Naive thymus-derived CD4-positive, alpha-beta T cell (primary cell): Measurements from ENCODE around the gene TMPRSS7. TPM values are rescaled to one million over a fixed set of nuclear protein-coding genes. Genes with fewer than 3 reads are reported as not detected.

Experiments used
- ATAC-seq: fragments of 150-1000 bp; cut with Tn5 transposase; 2 replicates; pipeline ENCODE4 v1.10.0; 2021; ENCODE audit warnings: mild to moderate bottlenecking, moderate library complexity
- CTCF ChIA-PET: fragments of 350-600 bp; sonication (Branson Sonifier 250); formaldehyde crosslinking; loops from one replicate; lab custom pipeline; 2021; ENCODE audit warnings: antibody characterized with exemption; lab: Charles Lee
- POLR2A ChIA-PET: fragments of 350-600 bp; sonication (Branson Sonifier 250); formaldehyde crosslinking; loops from one replicate; lab custom pipeline; 2021; ENCODE audit warnings: antibody characterized with exemption, inconsistent platforms; lab: Charles Lee
- DNase-seq, 9 donors: peaks; one replicate each; pipeline versions ENCODE4 v3.0.0 to v3.0.0-alpha.2; 2020 to 2022; ENCODE audit warnings: mixed read lengths in 1 of 9
- H3K27ac ChIP-seq: one replicate; pipeline ENCODE4 v1.7.0; 2013; ENCODE audit warnings: mild to moderate bottlenecking, low read depth, low read length, moderate library complexity
- H3K27me3 ChIP-seq, 2 donors: one replicate each; pipeline ENCODE4 v1.7.0; 2013; ENCODE audit warnings: low read length in 2 of 2, mild to moderate bottlenecking in 2 of 2, moderate library complexity in 2 of 2; ENCODE audit not compliant: control insufficient read depth in 2 of 2, insufficient read depth in 2 of 2
- H3K36me3 ChIP-seq, 3 experiments: 1 replicate in 2 of 3; 2 replicates in 1 of 3; pipeline ENCODE4 v1.7.0; 2013; ENCODE audit warnings: low read length in 3 of 3, mild to moderate bottlenecking in 3 of 3, moderate library complexity in 1 of 3; ENCODE audit not compliant: insufficient read depth in 3 of 3, control insufficient read depth in 2 of 3
- H3K4me1 ChIP-seq, 2 donors: one replicate each; pipeline ENCODE4 v1.7.0; 2013; ENCODE audit warnings: low read length in 2 of 2, mild to moderate bottlenecking in 2 of 2, moderate library complexity in 1 of 2; ENCODE audit not compliant: control insufficient read depth in 2 of 2, insufficient read depth in 2 of 2
- H3K4me3 ChIP-seq: 2 replicates; pipeline ENCODE4 v1.7.0; 2013; ENCODE audit warnings: mild to moderate bottlenecking, low read length
- H3K9me3 ChIP-seq, 3 experiments: 1 replicate in 2 of 3; 2 replicates in 1 of 3; pipeline ENCODE4 v1.7.0; 2013; ENCODE audit warnings: low read length in 3 of 3; ENCODE audit not compliant: control insufficient read depth in 2 of 3
- H3K27ac Mint-ChIP-seq, 9 donors: one replicate each; pipeline ENCODE4 v1.8.0; 2020 to 2022; ENCODE audit warnings: mixed read lengths in 9 of 9, mild to moderate bottlenecking in 8 of 9, moderate library complexity in 5 of 9, inconsistent platforms in 2 of 9
- H3K27me3 Mint-ChIP-seq, 5 donors: one replicate each; pipeline ENCODE4 v1.8.0; 2021 to 2022; ENCODE audit warnings: mixed read lengths in 5 of 5, mild to moderate bottlenecking in 1 of 5
- H3K36me3 Mint-ChIP-seq, 5 donors: one replicate each; pipeline ENCODE4 v1.8.0; 2020 to 2022; ENCODE audit warnings: mixed read lengths in 5 of 5, mild to moderate bottlenecking in 3 of 5, inconsistent platforms in 1 of 5
- H3K4me1 Mint-ChIP-seq, 7 donors: one replicate each; pipeline ENCODE4 v1.8.0; 2020 to 2022; ENCODE audit warnings: mixed read lengths in 7 of 7, mild to moderate bottlenecking in 3 of 7, inconsistent platforms in 1 of 7
- H3K4me3 Mint-ChIP-seq, 10 donors: one replicate each; pipeline ENCODE4 v1.8.0; 2020 to 2022; ENCODE audit warnings: mild to moderate bottlenecking in 10 of 10, mixed read lengths in 10 of 10, moderate library complexity in 6 of 10, inconsistent platforms in 2 of 10
- H3K9me3 Mint-ChIP-seq, 11 donors: one replicate each; pipeline ENCODE4 v1.8.0; 2020 to 2022; ENCODE audit warnings: mixed read lengths in 11 of 11, mild to moderate bottlenecking in 4 of 11, inconsistent platforms in 1 of 11, moderate library complexity in 1 of 11
- intact Hi-C, 2 donors: fragments of 100-400 bp; cut with micrococcal nuclease; formaldehyde crosslinking; loops; one replicate each; pipeline ENCODE4 v1.15.1; 2023
- polyA plus RNA-seq, 2 donors: library from polyadenylated mRNA; unstranded; fragments of 300-500 nt; fragmentation: Illumina TruSeq; gene quantifications; one replicate each; pipeline ENCODE4 v1.2.3, GENCODE V29; 2021
- total RNA-seq, 6 experiments: library from RNA in 5 of 6; stranded (reverse) in 5 of 6; gene quantifications; 1 replicate in 5 of 6; 2 replicates in 1 of 6; pipeline ENCODE4 v1.2.3 and lab custom pipeline; 2021 to 2026

Gene TMPRSS7
- total and polyA plus RNA-seq, 7 experiments from 2014 or later = 0.09 TPM; not detected in 6

DNA sequence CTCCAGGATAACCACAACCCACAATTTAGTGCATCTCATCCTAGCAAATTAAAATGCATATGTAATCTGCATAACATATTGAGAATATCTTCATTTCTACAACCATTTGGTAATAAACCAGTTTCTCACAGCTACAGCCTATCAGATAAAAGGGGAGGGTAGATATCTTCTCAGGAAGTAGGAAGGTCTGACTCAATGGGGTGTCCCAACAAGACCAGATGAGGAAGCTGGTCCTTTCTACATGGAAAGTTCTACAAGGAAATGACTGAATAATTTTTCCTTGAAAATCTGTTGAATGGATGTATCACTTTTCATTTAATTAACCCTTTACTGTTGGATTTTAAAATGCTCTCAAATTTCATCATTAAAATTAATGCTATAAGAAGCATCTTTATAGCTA is 17.4 kb upstream of the TMPRSS7 start:
- Histone ChIP-seq H3K36me3 (no peaks in the 10 kb centered on the region), H3K4me1 (no peaks in the 10 kb centered on the region), H3K27ac (no peak overlapping the region), H3K27me3 (no peaks in the 10 kb centered on the region), H3K4me3 (no peak overlapping the region), H3K9me3 (no peaks in the 10 kb centered on the region)
- peaks cover 0 to 20% (median 10%) of the 10 kb centered on the region in 7 donors for H3K4me1 Mint-ChIP-seq
- no peaks in the 10 kb centered on the region for H3K27me3 Mint-ChIP-seq
- H3K36me3 Mint-ChIP-seq = no peaks in the 10 kb centered on the region
- DNase-seq = no peak
- ATAC-seq = no peak
- H3K4me3 Mint-ChIP-seq = no peak overlapping the region
- no peak overlapping the region for H3K27ac Mint-ChIP-seq
- H3K9me3 Mint-ChIP-seq = peaks cover 0 to 8% (median 2%) of the 10 kb centered on the region in 11 donors
- ChIA-PET CTCF (interaction anchor here (0.7 to 5.0 kb wide), 4 partner anchors 15 to 300 kb away, joined by 4 to 92 read pairs (median 6); no protein-coding TSS in a partner anchor), POLR2A (interaction anchor here (1.1 kb wide), 1 partner anchor 301 kb away, joined by 3 read pairs; no protein-coding TSS in a partner anchor)
- intact Hi-C loops = no loop called here

DNA sequence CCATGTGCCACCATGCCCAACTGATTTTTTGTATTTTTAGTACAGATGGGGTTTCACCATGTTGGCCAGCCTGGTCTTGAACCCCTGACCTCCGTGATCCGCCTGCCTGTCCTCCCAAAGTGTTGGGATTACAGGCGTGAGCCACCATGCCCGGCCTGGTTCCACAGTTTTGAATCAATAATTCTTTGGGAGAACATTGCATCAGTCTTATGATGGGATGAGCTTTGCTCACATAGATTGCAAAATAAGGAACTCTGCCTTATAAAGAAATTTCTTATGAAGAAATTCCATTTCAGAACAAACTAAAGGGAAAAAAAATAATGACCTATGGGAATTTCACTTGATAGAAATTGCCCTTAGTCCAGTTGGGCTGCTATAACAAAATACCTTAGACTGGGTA is 15.8 kb upstream of the TMPRSS7 start:
- no peaks in the 10 kb centered on the region for H3K27me3 ChIP-seq
- no peak overlapping the region for H3K4me3 Mint-ChIP-seq
- CTCF ChIA-PET = no interaction called here

DNA sequence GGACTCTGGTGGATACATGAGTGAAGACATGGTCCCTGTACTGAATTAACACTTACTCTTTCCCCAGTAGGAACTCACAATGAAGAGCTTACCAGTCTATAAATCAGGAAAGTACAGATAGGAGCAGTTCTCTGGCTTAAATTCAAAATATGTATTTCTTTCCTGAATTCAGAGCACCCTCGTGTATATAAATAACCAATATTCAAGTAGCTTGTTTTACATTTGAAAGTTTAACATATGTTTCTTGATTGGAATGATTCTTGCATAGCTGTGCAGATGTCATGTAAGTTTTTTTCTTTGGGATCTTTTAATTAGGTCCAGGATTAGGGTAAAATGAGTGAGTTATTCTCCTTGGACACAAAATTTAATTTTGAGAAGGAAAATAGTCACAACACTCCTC is 14.8 kb upstream of the TMPRSS7 start:
- Histone ChIP-seq H3K4me3 (no peak overlapping the region), H3K36me3 (no peaks in the 10 kb centered on the region), H3K27ac (no peak overlapping the region), H3K4me1 (no peaks in the 10 kb centered on the region), H3K9me3 (no peaks in the 10 kb centered on the region), H3K27me3 (no peaks in the 10 kb centered on the region)
- ATAC-seq (no peak), DNase-seq (no peak)
- ChIA-PET CTCF (interaction anchor here (0.8 kb wide), 1 partner anchor 302 kb away, joined by 4 read pairs; no protein-coding TSS in a partner anchor), POLR2A (interaction anchor here (0.6 kb wide), 1 partner anchor 20 kb away, joined by 3 read pairs; no protein-coding TSS in a partner anchor)
- peaks cover 0 to 2% (median 0%) of the 10 kb centered on the region in 7 donors for H3K4me1 Mint-ChIP-seq
- no peak overlapping the region for H3K27ac Mint-ChIP-seq
- H3K4me3 Mint-ChIP-seq = no peak overlapping the region
- H3K36me3 Mint-ChIP-seq = peaks cover 0 to 3% (median 0%) of the 10 kb centered on the region in 5 donors
- peaks cover 0 to 11% (median 3%) of the 10 kb centered on the region in 11 donors for H3K9me3 Mint-ChIP-seq
- intact Hi-C loops = no loop called here
- H3K27me3 Mint-ChIP-seq = no peaks in the 10 kb centered on the region

More for the DNA sequence above, 15.8 kb upstream of the TMPRSS7 start:
- H3K36me3 ChIP-seq = no peaks in the 10 kb centered on the region
- intact Hi-C loops = no loop called here
- ATAC-seq = no peak
- H3K4me1 ChIP-seq = no peaks in the 10 kb centered on the region
- H3K36me3 Mint-ChIP-seq = peaks cover 0 to 3% (median 0%) of the 10 kb centered on the region in 5 donors
- no peaks in the 10 kb centered on the region for H3K27me3 Mint-ChIP-seq
- H3K4me1 Mint-ChIP-seq = peaks cover 0 to 7% (median 4%) of the 10 kb centered on the region in 7 donors
- POLR2A ChIA-PET = no interaction called here
- no peaks in the 10 kb centered on the region for H3K9me3 ChIP-seq
- no peak overlapping the region for H3K27ac Mint-ChIP-seq
- no peak overlapping the region for H3K4me3 ChIP-seq
- peaks cover 0 to 11% (median 3%) of the 10 kb centered on the region in 11 donors for H3K9me3 Mint-ChIP-seq
- no peak overlapping the region for H3K27ac ChIP-seq
- DNase-seq = no peak

GRCh38 chr3:112020674-112021085 is 13.9 kb upstream of the TMPRSS7 start:
- H3K27me3 Mint-ChIP-seq = no peaks in the 10 kb centered on the region
- intact Hi-C loops = no loop called here
- H3K4me3 Mint-ChIP-seq = no peak overlapping the region
- DNase-seq (no peak), ATAC-seq (no peak)
- peaks cover 0 to 3% (median 0%) of the 10 kb centered on the region in 5 donors for H3K36me3 Mint-ChIP-seq
- H3K4me1 Mint-ChIP-seq = peaks cover 0 to 2% (median 0%) of the 10 kb centered on the region in 7 donors
- no peaks in the 10 kb centered on the region for H3K4me1 ChIP-seq
- ChIA-PET POLR2A (no interaction called here), CTCF (no interaction called here)
- H3K9me3 Mint-ChIP-seq = peaks cover 0 to 11% (median 3%) of the 10 kb centered on the region in 11 donors
- H3K4me3 ChIP-seq = no peak overlapping the region
- H3K27ac Mint-ChIP-seq = no peak overlapping the region
- H3K36me3 ChIP-seq = no peaks in the 10 kb centered on the region
- no peaks in the 10 kb centered on the region for H3K27me3 ChIP-seq
- no peaks in the 10 kb centered on the region for H3K9me3 ChIP-seq
- H3K27ac ChIP-seq = no peak overlapping the region

DNA sequence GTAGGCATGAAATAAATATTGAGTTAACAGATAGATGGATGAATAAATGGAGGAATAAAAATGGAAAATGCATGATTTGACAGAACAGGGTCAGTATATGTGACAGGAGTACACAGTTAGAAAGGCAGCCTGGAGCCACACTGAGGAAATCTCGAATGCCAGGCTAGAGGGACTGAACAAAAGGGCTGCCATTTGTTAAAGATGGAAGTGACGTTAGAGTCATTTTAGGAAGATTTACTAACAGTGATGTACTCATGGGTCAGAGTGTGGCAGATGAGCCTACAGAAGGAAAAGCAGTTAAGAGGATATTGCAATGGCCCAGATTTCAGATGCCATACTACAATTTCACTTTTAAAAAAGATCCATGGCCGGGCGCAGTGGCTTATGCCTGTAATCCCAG is 7.4 kb upstream of the TMPRSS7 start:
- ChIA-PET CTCF (interaction anchor here (1.6 kb wide), 1 partner anchor 309 kb away, joined by 3 read pairs; no protein-coding TSS in a partner anchor), POLR2A (no interaction called here)
- H3K27ac Mint-ChIP-seq = no peak overlapping the region
- peaks cover 0 to 2% (median 0%) of the 10 kb centered on the region in 11 donors for H3K9me3 Mint-ChIP-seq
- H3K36me3 Mint-ChIP-seq = peaks cover 0 to 3% (median under 1%) of the 10 kb centered on the region in 5 donors
- Histone ChIP-seq H3K4me3 (no peak overlapping the region), H3K4me1 (no peaks in the 10 kb centered on the region), H3K36me3 (no peaks in the 10 kb centered on the region), H3K27me3 (no peaks in the 10 kb centered on the region), H3K9me3 (no peaks in the 10 kb centered on the region), H3K27ac (no peak overlapping the region)
- DNase-seq (no peak), ATAC-seq (no peak)
- no peaks in the 10 kb centered on the region for H3K4me1 Mint-ChIP-seq
- H3K4me3 Mint-ChIP-seq = no peak overlapping the region
- H3K27me3 Mint-ChIP-seq = peaks cover 0 to 2% (median 0%) of the 10 kb centered on the region in 5 donors
- intact Hi-C loops = no loop called here

GRCh38 chr3:112027826-112028225 is 6.7 kb upstream of the TMPRSS7 start:
- no peak overlapping the region for H3K27ac Mint-ChIP-seq
- CTCF ChIA-PET = no interaction called here
- H3K4me1 Mint-ChIP-seq = no peaks in the 10 kb centered on the region
- peaks cover 0 to 2% (median 0%) of the 10 kb centered on the region in 5 donors for H3K27me3 Mint-ChIP-seq
- no peak overlapping the region for H3K4me3 Mint-ChIP-seq
- Histone ChIP-seq H3K27me3 (no peaks in the 10 kb centered on the region), H3K27ac (no peak overlapping the region), H3K9me3 (no peaks in the 10 kb centered on the region), H3K4me1 (no peaks in the 10 kb centered on the region), H3K36me3 (no peaks in the 10 kb centered on the region), H3K4me3 (no peak overlapping the region)
- intact Hi-C loops = no loop called here
- H3K9me3 Mint-ChIP-seq = peaks cover 0 to 2% (median 0%) of the 10 kb centered on the region in 11 donors
- ATAC-seq = no peak
- POLR2A ChIA-PET = no interaction called here
- H3K36me3 Mint-ChIP-seq = peaks cover 0 to 6% (median 2%) of the 10 kb centered on the region in 5 donors
- no peak for DNase-seq

GRCh38 chr3:112030901-112031300 is 3.6 kb upstream of the TMPRSS7 start:
- intact Hi-C loops = no loop called here
- Histone ChIP-seq H3K27ac (no peak overlapping the region), H3K4me3 (no peak overlapping the region), H3K36me3 (no peaks in the 10 kb centered on the region), H3K27me3 (no peaks in the 10 kb centered on the region), H3K4me1 (no peaks in the 10 kb centered on the region), H3K9me3 (no peaks in the 10 kb centered on the region)
- CTCF ChIA-PET = interaction anchor here (1.2 kb wide), 1 partner anchor 14 kb away, joined by 4 read pairs; no protein-coding TSS in a partner anchor
- no peaks in the 10 kb centered on the region for H3K9me3 Mint-ChIP-seq
- POLR2A ChIA-PET = interaction anchor here (0.5 to 0.6 kb wide), 2 partner anchors 58 to 707 kb away, joined by 3 to 5 read pairs; no protein-coding TSS in a partner anchor
- peaks cover 0 to 6% (median 0%) of the 10 kb centered on the region in 5 donors for H3K36me3 Mint-ChIP-seq
- no peak for ATAC-seq
- DNase-seq = no peak
- no peak overlapping the region for H3K27ac Mint-ChIP-seq
- peaks cover 0 to 4% (median 0%) of the 10 kb centered on the region in 5 donors for H3K27me3 Mint-ChIP-seq
- H3K4me3 Mint-ChIP-seq = no peak overlapping the region
- H3K4me1 Mint-ChIP-seq = no peaks in the 10 kb centered on the region
